Glutamatergic neuron (in vitro differentiated cells): Measurements from ENCODE around the gene MICAL3. TPM values are rescaled to one million over a fixed set of nuclear protein-coding genes. Genes with fewer than 3 reads are reported as not detected.
"Not testable (repeated sequence)": the region's sequence is repeated elsewhere in the genome, so short reads cannot be mapped to it uniquely, and the experiment has no call there.

Experiments
- DNase-seq: peaks from one replicate; pipeline ENCODE4 v3.0.0; 2022
- H3K27ac Mint-ChIP-seq: one replicate; pipeline ENCODE4 v1.8.0; 2020; ENCODE audit warnings: mild to moderate bottlenecking, mixed read lengths, inconsistent platforms; ENCODE audit not compliant: unreplicated experiment
- H3K27me3 Mint-ChIP-seq: one replicate; pipeline ENCODE4 v1.8.0; 2020; ENCODE audit warnings: mild to moderate bottlenecking, moderate library complexity, mixed read lengths, inconsistent platforms; ENCODE audit not compliant: unreplicated experiment
- H3K36me3 Mint-ChIP-seq: one replicate; pipeline ENCODE4 v1.8.0; 2020; ENCODE audit warnings: mild to moderate bottlenecking, mixed read lengths, inconsistent platforms; ENCODE audit not compliant: unreplicated experiment
- H3K4me1 Mint-ChIP-seq: one replicate; pipeline ENCODE4 v1.8.0; 2020; ENCODE audit warnings: mild to moderate bottlenecking, low read depth, mixed read lengths, inconsistent platforms; ENCODE audit not compliant: unreplicated experiment
- H3K4me3 Mint-ChIP-seq: one replicate; pipeline ENCODE4 v1.8.0; 2020; ENCODE audit warnings: mild to moderate bottlenecking, mixed read lengths, inconsistent platforms; ENCODE audit not compliant: unreplicated experiment
- H3K9me3 Mint-ChIP-seq: one replicate; pipeline ENCODE4 v1.8.0; 2020; ENCODE audit warnings: mild to moderate bottlenecking, moderate library complexity, mixed read lengths, inconsistent platforms; ENCODE audit not compliant: unreplicated experiment
- total RNA-seq: library from RNA; stranded (reverse); fragmentation: NEBNext Ultra II Directional; extraction: Animal tissue kit (Norgen Biotek cat#: 25700); gene quantifications from one replicate; pipeline ENCODE4 v1.2.1, GENCODE V29; 2021; ENCODE audit not compliant: unreplicated experiment
- TF ChIP-seq, protein P1 (sequence below): fragments of 200-600 bp; sonication (generic); IDR thresholded peaks from one replicate; pipeline ENCODE4 v1.5.0; 2021; ENCODE audit not compliant: partially characterized antibody, unreplicated experiment

Gene MICAL3
- total RNA-seq, 1 donor from 2014 or later = 132 TPM

DNA sequence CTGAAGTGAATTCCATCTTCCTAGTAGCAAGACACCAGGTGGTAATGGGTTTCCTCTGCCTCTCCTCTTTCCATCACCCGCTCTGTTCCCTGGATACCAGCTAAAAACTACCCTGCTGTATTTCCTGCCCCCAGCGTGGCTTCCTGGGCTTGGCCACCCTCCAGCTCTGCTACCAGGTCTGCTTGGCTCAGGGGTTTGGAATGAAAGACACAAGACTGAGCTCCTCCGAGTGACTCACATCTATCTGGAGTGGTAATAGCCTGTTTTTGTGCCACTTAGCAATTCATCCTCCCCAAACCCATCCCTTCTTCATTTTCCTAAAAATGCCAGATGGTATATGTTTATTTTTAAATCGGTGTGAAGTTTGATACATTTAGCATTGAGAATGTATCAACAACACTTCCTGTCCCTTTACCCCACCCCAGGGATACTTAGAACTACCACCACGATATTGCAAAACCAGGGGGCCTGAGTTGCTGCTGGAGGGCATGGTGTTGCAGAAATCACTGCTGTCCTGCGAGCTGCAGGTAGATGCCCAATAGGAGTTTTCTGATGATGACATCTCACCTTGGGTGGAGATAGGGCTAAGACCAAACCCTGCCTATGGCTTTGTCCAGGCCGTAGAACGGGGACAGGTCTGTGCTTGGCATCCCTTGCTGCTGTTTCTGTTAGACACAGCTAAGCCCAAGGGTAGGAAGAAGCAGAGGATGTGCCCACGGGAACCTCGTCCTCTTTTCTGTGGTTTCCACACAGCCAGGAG, 7.5 kb upstream of the MICAL3 start:
- Mint-ChIP-seq H3K4me1 (peaks cover 6% of the 10 kb centered on the region), H3K27ac (no peak overlapping the region), H3K27me3 (peaks cover 3% of the 10 kb centered on the region), H3K36me3 (no peaks in the 10 kb centered on the region), H3K9me3 (no peaks in the 10 kb centered on the region), H3K4me3 (no peak overlapping the region)
- no peak for DNase-seq
- TF ChIP-seq, protein P1, sequence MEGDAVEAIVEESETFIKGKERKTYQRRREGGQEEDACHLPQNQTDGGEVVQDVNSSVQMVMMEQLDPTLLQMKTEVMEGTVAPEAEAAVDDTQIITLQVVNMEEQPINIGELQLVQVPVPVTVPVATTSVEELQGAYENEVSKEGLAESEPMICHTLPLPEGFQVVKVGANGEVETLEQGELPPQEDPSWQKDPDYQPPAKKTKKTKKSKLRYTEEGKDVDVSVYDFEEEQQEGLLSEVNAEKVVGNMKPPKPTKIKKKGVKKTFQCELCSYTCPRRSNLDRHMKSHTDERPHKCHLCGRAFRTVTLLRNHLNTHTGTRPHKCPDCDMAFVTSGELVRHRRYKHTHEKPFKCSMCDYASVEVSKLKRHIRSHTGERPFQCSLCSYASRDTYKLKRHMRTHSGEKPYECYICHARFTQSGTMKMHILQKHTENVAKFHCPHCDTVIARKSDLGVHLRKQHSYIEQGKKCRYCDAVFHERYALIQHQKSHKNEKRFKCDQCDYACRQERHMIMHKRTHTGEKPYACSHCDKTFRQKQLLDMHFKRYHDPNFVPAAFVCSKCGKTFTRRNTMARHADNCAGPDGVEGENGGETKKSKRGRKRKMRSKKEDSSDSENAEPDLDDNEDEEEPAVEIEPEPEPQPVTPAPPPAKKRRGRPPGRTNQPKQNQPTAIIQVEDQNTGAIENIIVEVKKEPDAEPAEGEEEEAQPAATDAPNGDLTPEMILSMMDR = no peak

DNA sequence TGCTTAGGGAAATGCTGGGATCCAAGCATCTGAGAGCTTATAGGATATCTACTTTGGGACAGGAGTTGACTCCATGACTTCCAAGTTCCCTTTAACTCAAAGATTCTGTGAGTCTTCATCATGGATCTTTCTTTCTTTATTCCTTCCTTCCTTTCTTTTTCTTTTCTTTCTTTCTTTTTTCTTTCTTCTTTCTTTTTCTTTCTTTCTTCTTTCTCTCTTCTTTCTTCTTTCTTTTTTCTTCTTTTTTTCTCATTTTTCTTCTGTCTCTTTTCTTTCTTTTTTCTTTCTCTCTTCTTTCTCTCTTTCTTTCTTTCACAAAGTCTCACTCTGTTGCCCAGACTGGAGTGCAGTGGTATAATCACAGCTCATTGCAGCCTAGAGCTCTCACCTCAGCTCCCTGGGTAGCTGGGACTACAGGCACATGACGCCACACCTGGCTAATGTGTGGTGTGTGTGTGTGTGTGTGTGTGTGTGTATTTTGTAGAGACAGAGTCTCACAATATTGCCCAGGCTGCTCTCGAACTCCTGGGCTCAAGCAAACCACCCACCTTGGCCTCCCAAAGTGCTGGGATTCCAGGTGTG, 5.4 kb upstream of the MICAL3 start:
- no peak overlapping the region for H3K27ac Mint-ChIP-seq
- no peaks in the 10 kb centered on the region for H3K9me3 Mint-ChIP-seq
- no peaks in the 10 kb centered on the region for H3K36me3 Mint-ChIP-seq
- DNase-seq = no peak
- TF ChIP-seq, protein P1 = no peak
- peaks cover 10% of the 10 kb centered on the region for H3K4me1 Mint-ChIP-seq
- no peak overlapping the region for H3K4me3 Mint-ChIP-seq
- peaks cover 10% of the 10 kb centered on the region for H3K27me3 Mint-ChIP-seq

DNA sequence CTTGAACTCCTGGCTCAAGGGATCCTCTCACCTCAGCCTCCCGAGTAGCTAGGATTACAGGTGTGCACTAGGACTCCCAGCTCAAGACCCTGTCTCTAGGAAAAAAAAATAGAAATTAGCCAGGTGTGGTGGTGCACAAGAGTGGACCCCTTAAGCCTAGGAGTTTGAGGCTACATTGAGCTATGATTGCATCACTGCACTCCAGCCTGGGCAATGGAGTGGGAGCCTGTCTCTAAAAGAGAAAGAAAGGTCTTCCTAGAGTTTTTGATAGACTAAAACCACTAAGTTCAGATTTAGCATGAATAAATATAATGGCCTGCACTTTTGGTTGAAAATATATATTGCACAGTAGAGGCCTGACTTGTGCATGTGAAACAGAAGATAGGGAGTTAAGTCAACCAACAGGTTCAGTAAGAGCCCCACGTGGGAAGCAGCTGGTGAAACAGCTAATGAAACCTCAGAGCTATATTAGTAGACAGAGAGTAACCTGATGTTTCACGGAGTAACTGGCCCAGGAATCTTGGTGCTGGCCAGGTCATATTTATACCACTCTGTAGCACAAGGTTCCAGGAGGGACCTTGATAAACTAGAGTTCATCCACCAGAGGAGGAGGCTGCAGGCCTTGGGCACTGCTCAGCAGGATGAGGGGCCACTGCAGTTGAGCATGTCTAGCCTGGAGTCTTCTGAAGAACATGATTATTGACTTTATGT, 4.6 kb upstream of the MICAL3 start:
- Mint-ChIP-seq H3K36me3 (no peaks in the 10 kb centered on the region), H3K27me3 (peaks cover 12% of the 10 kb centered on the region), H3K27ac (no peak overlapping the region), H3K9me3 (no peaks in the 10 kb centered on the region), H3K4me3 (no peak overlapping the region), H3K4me1 (peaks cover 13% of the 10 kb centered on the region)
- TF ChIP-seq, protein P1 = no peak
- DNase-seq = no peak

DNA sequence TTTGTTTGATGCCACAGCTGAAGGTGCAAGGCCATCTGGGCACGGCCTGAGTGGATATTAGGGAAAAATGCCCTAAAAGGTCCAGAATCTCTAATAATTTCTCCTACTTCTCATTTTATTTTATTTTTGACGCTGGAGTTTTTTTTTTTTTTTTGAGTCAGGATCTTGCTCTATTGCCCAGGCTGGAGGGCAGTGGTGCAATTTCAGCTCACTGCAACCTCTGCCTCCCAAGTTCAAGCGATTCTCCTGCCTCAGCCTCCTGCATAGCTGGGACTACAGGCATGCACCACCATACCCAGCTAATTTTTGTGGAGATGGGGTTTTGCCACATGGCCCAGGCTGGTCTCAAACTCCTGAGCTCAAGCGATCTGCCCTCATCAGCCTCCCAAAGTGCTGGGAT, 1.5 kb upstream of the MICAL3 start:
- H3K9me3 Mint-ChIP-seq, DNase-seq, H3K4me3 Mint-ChIP-seq, H3K27ac Mint-ChIP-seq, H3K36me3 Mint-ChIP-seq: not testable (repeated sequence)
- peaks cover 21% of the 10 kb centered on the region for H3K27me3 Mint-ChIP-seq
- H3K4me1 Mint-ChIP-seq = peaks cover 15% of the 10 kb centered on the region

DNA sequence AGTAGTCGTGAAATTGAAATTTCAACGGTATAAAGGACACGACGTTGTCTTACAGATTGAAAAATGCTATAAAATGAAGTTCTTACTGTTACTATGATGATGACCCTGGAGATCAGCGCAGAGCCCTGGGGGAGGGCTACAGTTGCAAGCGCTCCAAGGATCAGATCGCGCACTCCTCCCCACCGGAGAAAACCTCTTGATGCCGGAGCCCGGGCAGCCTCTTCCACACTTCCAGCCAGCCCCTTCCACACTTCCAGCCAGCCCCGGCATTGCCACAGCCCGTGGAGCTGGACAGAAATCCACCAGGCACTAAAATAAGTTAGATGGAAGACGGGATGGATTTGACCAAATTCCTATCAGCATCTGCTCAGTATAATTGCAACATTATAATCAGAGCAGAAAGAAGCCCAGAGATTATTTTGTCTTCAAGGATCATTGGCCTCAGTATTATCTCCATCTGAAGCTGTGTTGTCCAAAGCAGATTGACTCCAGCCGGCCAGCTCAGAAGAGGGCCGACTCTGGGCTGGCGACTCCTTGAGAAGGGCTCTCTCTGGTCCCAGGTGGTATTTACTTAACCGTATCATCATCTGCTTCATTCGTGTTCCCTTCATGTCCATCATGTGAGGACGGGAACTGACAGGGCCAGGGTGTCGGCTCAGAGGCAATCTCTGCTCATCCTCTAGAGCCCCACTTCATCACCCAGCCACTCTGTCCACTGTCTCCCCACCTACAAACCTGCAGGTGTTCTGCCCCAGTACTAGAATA, 777 bp upstream of the MICAL3 start:
- TF ChIP-seq, protein P1 = no peak
- Mint-ChIP-seq H3K27me3 (peaks cover 22% of the 10 kb centered on the region), H3K4me3 (peak overlapping the region; percentile 90), H3K36me3 (no peaks in the 10 kb centered on the region), H3K27ac (no peak overlapping the region), H3K9me3 (peaks cover 3% of the 10 kb centered on the region), H3K4me1 (peaks cover 15% of the 10 kb centered on the region)
- no peak for DNase-seq
